GM13977 (cell line): Measurements from ENCODE around the gene CSN3.

Experiments
- DNase-seq: peaks from one replicate; pipeline ENCODE4 v3.0.0; 2012; ENCODE audit warnings: low spot score
- CTCF ChIP-seq: IDR thresholded peaks from 2 replicates; pipeline ENCODE4 v1.5.1; 2012; ENCODE audit warnings: mild to moderate bottlenecking, control low read depth; ENCODE audit not compliant: insufficient read depth; ENCODE audit errors: extremely low read depth, missing control alignments
- in situ Hi-C: fragments of 300-500 bp; cut with MboI; formaldehyde crosslinking; loops from one replicate; pipeline ENCODE4 v1.12.0; 2022; ENCODE audit warnings: low sequenced_read_pairs, low pct_unique_long_range_greater_than_20kb, mixed read lengths, inconsistent platforms; ENCODE audit not compliant: unreplicated experiment

Gene CSN3

GRCh38 chr4:70298051-70298450 is 55.7 kb downstream of the CSN3 start:
- in situ Hi-C loops: no loop called here
- no peak for DNase-seq

GRCh38 chr4:70299643-70300042 is 57.2 kb downstream of the CSN3 start:
- in situ Hi-C loops: no loop called here
- no peak for DNase-seq

More at GRCh38 chr4:70298051-70298450, 55.7 kb downstream of the CSN3 start:
- TF ChIP-seq CTCF: no peak

GRCh38 chr4:70300215-70300614 is 57.8 kb downstream of the CSN3 start:
- TF ChIP-seq CTCF: no peak
- DNase-seq: no peak
- in situ Hi-C loops: no loop called here

More at GRCh38 chr4:70299643-70300042, 57.2 kb downstream of the CSN3 start:
- TF ChIP-seq CTCF: no peak
